ENCODE results near the gene TAB2.

DNA sequence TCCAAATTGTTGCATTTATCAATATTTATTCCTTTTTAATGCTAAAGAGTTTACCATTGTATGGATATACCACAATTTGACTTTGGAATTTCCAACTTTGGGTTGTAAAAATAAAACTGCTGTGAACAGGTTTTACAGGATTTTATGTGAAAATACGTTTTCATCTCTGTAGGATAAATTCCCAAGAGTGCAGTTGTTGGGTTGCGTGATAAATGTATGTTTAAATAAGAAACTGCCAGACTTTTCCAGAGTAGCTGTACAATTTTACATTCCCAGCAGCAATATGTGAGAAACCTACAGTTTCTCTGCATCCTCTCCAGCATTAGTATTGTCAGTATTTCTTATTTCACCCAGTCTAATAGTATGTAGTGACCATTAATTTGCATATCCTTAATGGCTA, 12.6 kb downstream of the TAB2 start:
- TF ChIP-seq EZH2phosphoT487 (IDR thresholded peaks at IDR 0.05; ENCODE audit: borderline replicate concordance, low read length) (no peak), CTCF (IDR thresholded peaks at IDR 0.05; ENCODE audit: low read depth, low read length, poor library complexity, severe bottlenecking) (no peak)

Data from DOHH2 (cell line).